ENCODE results near the gene MOV10L1. TPM values are rescaled to one million over a fixed set of nuclear protein-coding genes. Genes with fewer than 3 reads are reported as not detected.

MOV10L1 gene
- total RNA-seq, 5 donors from 2014 or later (not counting 1 experiment from before 2014, with no cell fraction given): 0.44 TPM; not detected in 4

- H3K36me3 Mint-ChIP-seq: no peaks in the 10 kb centered on the region
- H3K4me1 Mint-ChIP-seq: peaks cover 0 to 9% (median 0%) of the 10 kb centered on the region in 3 donors
- Histone ChIP-seq H3K36me3 (ENCODE audit: control insufficient read depth in 2 of 2, extremely low read depth in 1 of 2, insufficient read depth in 1 of 2, low read length in 1 of 2) (no peaks in the 10 kb centered on the region), H3K9me3 (no peaks in the 10 kb centered on the region), H3K4me1 (ENCODE audit: control insufficient read depth in 1 of 2, extremely low read depth in 1 of 2, insufficient read depth in 2 of 2, low read length in 2 of 2) (peaks cover 0 to 4% of the 10 kb centered on the region in 2 experiments), H3K27ac (ENCODE audit: low read length) (no peak overlapping the region), H3K4me3 (ENCODE audit: control insufficient read depth in 1 of 2, extremely low read depth in 1 of 2, low read length in 1 of 2) (no peak overlapping the region), H3K27me3 (replicated peaks in 1 of 2; ENCODE audit: control insufficient read depth in 2 of 2, extremely low read depth in 1 of 2, insufficient read depth in 2 of 2, low read length in 1 of 2) (peaks cover 0 to 36% of the 10 kb centered on the region in 2 experiments)
- no peak overlapping the region for H3K4me3 Mint-ChIP-seq
- WGBS (ENCODE audit: insufficient coverage): 97% methylated on average over 6 of the region's 12 CpGs
- H3K27ac Mint-ChIP-seq: no peak overlapping the region
- DNase-seq (no peak), ATAC-seq (replicated peaks in 1 of 4) (no peak)
- ChIA-PET CTCF (no interaction called here), POLR2A (no interaction called here)
- H3K27me3 Mint-ChIP-seq: peaks cover 8 to 24% of the 10 kb centered on the region in 2 donors
- H3K9me3 Mint-ChIP-seq: peaks cover 0 to 4% (median 4%) of the 10 kb centered on the region in 3 donors
Observed at GRCh38 chr22:50088096-50088495, 1.7 kb upstream of the MOV10L1 start.

GRCh38 chr22:50089231-50089630 lies 575 bp upstream of the MOV10L1 start:
- CTCF ChIA-PET: no interaction called here
- no peak overlapping the region for H3K27ac ChIP-seq (ENCODE audit: low read length)
- POLR2A ChIA-PET: interaction anchor here in 1 of 2 donors (0.6 kb wide), 1 partner anchor 20 kb away, joined by 3 read pairs; no protein-coding TSS in a partner anchor
- DNase-seq (no peak), ATAC-seq (replicated peaks in 1 of 4) (no peak)
- H3K4me3 ChIP-seq (ENCODE audit: control insufficient read depth in 1 of 2, extremely low read depth in 1 of 2, low read length in 1 of 2): no peak overlapping the region
- no peak overlapping the region for H3K27ac Mint-ChIP-seq
- no peaks in the 10 kb centered on the region for H3K9me3 ChIP-seq
- H3K9me3 Mint-ChIP-seq: peaks cover 0 to 4% (median 4%) of the 10 kb centered on the region in 3 donors
- peaks cover 0 to 9% (median 0%) of the 10 kb centered on the region in 3 donors for H3K4me1 Mint-ChIP-seq
- peaks cover 0 to 24% of the 10 kb centered on the region in 2 experiments for H3K27me3 ChIP-seq (replicated peaks in 1 of 2; ENCODE audit: control insufficient read depth in 2 of 2, extremely low read depth in 1 of 2, insufficient read depth in 2 of 2, low read length in 1 of 2)
- 89% methylated on average over 10 of the region's 11 CpGs for WGBS (ENCODE audit: insufficient coverage)
- peaks cover 0 to 4% of the 10 kb centered on the region in 2 experiments for H3K4me1 ChIP-seq (ENCODE audit: control insufficient read depth in 1 of 2, extremely low read depth in 1 of 2, insufficient read depth in 2 of 2, low read length in 2 of 2)
- H3K27me3 Mint-ChIP-seq: peaks cover 12 to 17% of the 10 kb centered on the region in 2 donors
- H3K36me3 Mint-ChIP-seq: no peaks in the 10 kb centered on the region
- H3K36me3 ChIP-seq (ENCODE audit: control insufficient read depth in 2 of 2, extremely low read depth in 1 of 2, insufficient read depth in 1 of 2, low read length in 1 of 2): no peaks in the 10 kb centered on the region
- H3K4me3 Mint-ChIP-seq: no peak overlapping the region

- H3K4me1 ChIP-seq (ENCODE audit: control insufficient read depth in 1 of 2, extremely low read depth in 1 of 2, insufficient read depth in 2 of 2, low read length in 2 of 2): peaks cover 0 to 1% of the 10 kb centered on the region in 2 experiments
- Mint-ChIP-seq H3K9me3 (peaks cover 0 to 4% (median 4%) of the 10 kb centered on the region in 3 donors), H3K27me3 (peaks cover 15% of the 10 kb centered on the region in 2 donors), H3K27ac (no peak overlapping the region), H3K4me1 (peaks cover 0 to 9% (median 0%) of the 10 kb centered on the region in 3 donors), H3K4me3 (no peak overlapping the region), H3K36me3 (no peaks in the 10 kb centered on the region)
- ATAC-seq (replicated peaks in 1 of 4): no peak
- peaks cover 0 to 17% of the 10 kb centered on the region in 2 experiments for H3K27me3 ChIP-seq (replicated peaks in 1 of 2; ENCODE audit: control insufficient read depth in 2 of 2, extremely low read depth in 1 of 2, insufficient read depth in 2 of 2, low read length in 1 of 2)
- no peak for DNase-seq
- H3K27ac ChIP-seq (ENCODE audit: low read length): no peak overlapping the region
- no peak overlapping the region for H3K4me3 ChIP-seq (ENCODE audit: control insufficient read depth in 1 of 2, extremely low read depth in 1 of 2, low read length in 1 of 2)
- no peaks in the 10 kb centered on the region for H3K36me3 ChIP-seq (ENCODE audit: control insufficient read depth in 2 of 2, extremely low read depth in 1 of 2, insufficient read depth in 1 of 2, low read length in 1 of 2)
- CTCF ChIA-PET: no interaction called here
- POLR2A ChIA-PET: no interaction called here
- WGBS (ENCODE audit: insufficient coverage): 98% methylated on average over 20 of the region's 22 CpGs
- H3K9me3 ChIP-seq: no peaks in the 10 kb centered on the region
Observed at GRCh38 chr22:50090412-50090714, 557 bp downstream of the MOV10L1 start.

- Mint-ChIP-seq H3K36me3 (no peaks in the 10 kb centered on the region), H3K27me3 (peaks cover 15 to 18% of the 10 kb centered on the region in 2 donors), H3K9me3 (peaks cover 0 to 4% (median 4%) of the 10 kb centered on the region in 3 donors), H3K4me3 (no peak overlapping the region), H3K27ac (no peak overlapping the region), H3K4me1 (peaks cover 0 to 9% (median 0%) of the 10 kb centered on the region in 3 donors)
- WGBS (ENCODE audit: insufficient coverage): 88% methylated on average over 27 of the region's 29 CpGs
- H3K4me3 ChIP-seq (ENCODE audit: control insufficient read depth in 1 of 2, extremely low read depth in 1 of 2, low read length in 1 of 2): no peak overlapping the region
- ChIA-PET CTCF (interaction anchor here in 1 of 2 donors (0.5 kb wide), 1 partner anchor 523 kb away, joined by 5 read pairs; no protein-coding TSS in a partner anchor), POLR2A (no interaction called here)
- DNase-seq: no peak
- H3K4me1 ChIP-seq (ENCODE audit: control insufficient read depth in 1 of 2, extremely low read depth in 1 of 2, insufficient read depth in 2 of 2, low read length in 2 of 2): no peaks in the 10 kb centered on the region
- no peak overlapping the region for H3K27ac ChIP-seq (ENCODE audit: low read length)
- peaks cover 0 to 13% of the 10 kb centered on the region in 2 experiments for H3K27me3 ChIP-seq (replicated peaks in 1 of 2; ENCODE audit: control insufficient read depth in 2 of 2, extremely low read depth in 1 of 2, insufficient read depth in 2 of 2, low read length in 1 of 2)
- ATAC-seq (replicated peaks in 1 of 4): no peak
- no peaks in the 10 kb centered on the region for H3K36me3 ChIP-seq (ENCODE audit: control insufficient read depth in 2 of 2, extremely low read depth in 1 of 2, insufficient read depth in 1 of 2, low read length in 1 of 2)
- no peaks in the 10 kb centered on the region for H3K9me3 ChIP-seq
Observed at GRCh38 chr22:50091092-50091768, 1.4 kb downstream of the MOV10L1 start.

GRCh38 chr22:50092342-50092741 lies 2.5 kb downstream of the MOV10L1 start:
- Histone ChIP-seq H3K36me3 (ENCODE audit: control insufficient read depth in 2 of 2, extremely low read depth in 1 of 2, insufficient read depth in 1 of 2, low read length in 1 of 2) (no peaks in the 10 kb centered on the region), H3K4me1 (ENCODE audit: control insufficient read depth in 1 of 2, extremely low read depth in 1 of 2, insufficient read depth in 2 of 2, low read length in 2 of 2) (no peaks in the 10 kb centered on the region), H3K27me3 (replicated peaks in 1 of 2; ENCODE audit: control insufficient read depth in 2 of 2, extremely low read depth in 1 of 2, insufficient read depth in 2 of 2, low read length in 1 of 2) (peaks cover 0 to 11% of the 10 kb centered on the region in 2 experiments), H3K27ac (ENCODE audit: low read length) (no peak overlapping the region), H3K4me3 (ENCODE audit: control insufficient read depth in 1 of 2, extremely low read depth in 1 of 2, low read length in 1 of 2) (no peak overlapping the region), H3K9me3 (no peaks in the 10 kb centered on the region)
- peaks cover 20% of the 10 kb centered on the region in 2 donors for H3K27me3 Mint-ChIP-seq
- H3K27ac Mint-ChIP-seq: no peak overlapping the region
- CTCF ChIA-PET: no interaction called here
- peaks cover 0 to under 1% (median under 1%) of the 10 kb centered on the region in 3 donors for H3K9me3 Mint-ChIP-seq
- H3K36me3 Mint-ChIP-seq: no peaks in the 10 kb centered on the region
- no peak for DNase-seq
- POLR2A ChIA-PET: no interaction called here
- peaks cover 0 to under 1% (median 0%) of the 10 kb centered on the region in 3 donors for H3K4me1 Mint-ChIP-seq
- no peak for ATAC-seq (replicated peaks in 1 of 4)
- 68% methylated on average over 2 of the region's 5 CpGs for WGBS (ENCODE audit: insufficient coverage)
- H3K4me3 Mint-ChIP-seq: no peak overlapping the region

- Histone ChIP-seq H3K36me3 (ENCODE audit: control insufficient read depth in 2 of 2, extremely low read depth in 1 of 2, insufficient read depth in 1 of 2, low read length in 1 of 2) (no peaks in the 10 kb centered on the region), H3K4me1 (ENCODE audit: control insufficient read depth in 1 of 2, extremely low read depth in 1 of 2, insufficient read depth in 2 of 2, low read length in 2 of 2) (no peaks in the 10 kb centered on the region), H3K9me3 (no peaks in the 10 kb centered on the region), H3K27ac (ENCODE audit: low read length) (no peak overlapping the region), H3K4me3 (ENCODE audit: control insufficient read depth in 1 of 2, extremely low read depth in 1 of 2, low read length in 1 of 2) (no peak overlapping the region), H3K27me3 (replicated peaks in 1 of 2; ENCODE audit: control insufficient read depth in 2 of 2, extremely low read depth in 1 of 2, insufficient read depth in 2 of 2, low read length in 1 of 2) (peaks cover 0 to 13% of the 10 kb centered on the region in 2 experiments)
- Mint-ChIP-seq H3K4me3 (no peak overlapping the region), H3K9me3 (no peaks in the 10 kb centered on the region), H3K36me3 (no peaks in the 10 kb centered on the region), H3K4me1 (no peaks in the 10 kb centered on the region), H3K27me3 (peaks cover 25% of the 10 kb centered on the region in 2 donors), H3K27ac (no peak overlapping the region)
- ChIA-PET CTCF (no interaction called here), POLR2A (no interaction called here)
- ATAC-seq (replicated peaks in 1 of 4) (no peak), DNase-seq (no peak)
- no CpG with 5 or more reads among the region's 3 CpGs for WGBS (ENCODE audit: insufficient coverage)
Observed at GRCh38 chr22:50098052-50098451, 8.2 kb downstream of the MOV10L1 start.
